DND-41 (cell line): Measurements from ENCODE around the gene ASPN.

Experiments used
- ATAC-seq: fragments of 200-7000 bp; cut with Tn5 transposase; 3 replicates; pipeline ENCODE4 v1.9.1; 2021; ENCODE audit warnings: low read depth; ENCODE audit not compliant: insufficient read depth
- DNase-seq: peaks from one replicate; pipeline ENCODE4 v3.0.0-alpha.2; 2020
- H2AFZ ChIP-seq: 2 replicates; pipeline ENCODE4 v1.6.0; 2012; ENCODE audit warnings: low read depth, low read length
- H3K27ac ChIP-seq: 2 replicates; pipeline ENCODE4 v1.5.1; 2012; ENCODE audit warnings: low read length, inconsistent platforms
- H3K27me3 ChIP-seq: fragments of 200-600 bp; sonication (generic); 2 replicates; pipeline ENCODE4 v1.6.0; 2012; ENCODE audit warnings: low read length, mild to moderate bottlenecking, inconsistent platforms; ENCODE audit not compliant: insufficient read depth, poor library complexity
- H3K36me3 ChIP-seq: 2 replicates; pipeline ENCODE4 v1.5.1; 2012; ENCODE audit warnings: low read length, inconsistent platforms; ENCODE audit not compliant: insufficient read depth
- H3K4me1 ChIP-seq: 2 replicates; pipeline ENCODE4 v1.5.1; 2012; ENCODE audit warnings: mild to moderate bottlenecking, low read length; ENCODE audit not compliant: insufficient read depth
- H3K4me2 ChIP-seq: 2 replicates; pipeline ENCODE4 v1.6.0; 2012; ENCODE audit warnings: mild to moderate bottlenecking, moderate library complexity, low read length, inconsistent platforms; ENCODE audit not compliant: insufficient read depth
- H3K4me3 ChIP-seq, 2 experiments: fragments of 200-600 bp in 1 of 2; shearing (Covaris generic) in 1 of 2; 2 replicates each; pipeline ENCODE4 v1.5.1; 2012 to 2016; ENCODE audit warnings: inconsistent platforms in 2 of 2, low read length in 2 of 2, mild to moderate bottlenecking in 2 of 2, low read depth in 1 of 2, moderate library complexity in 1 of 2
- H3K79me2 ChIP-seq: 2 replicates; pipeline ENCODE4 v1.6.0; 2012; ENCODE audit warnings: low read length, inconsistent platforms; ENCODE audit not compliant: insufficient read depth
- H3K9ac ChIP-seq: 2 replicates; pipeline ENCODE4 v1.6.0; 2012; ENCODE audit warnings: low read depth, mild to moderate bottlenecking, inconsistent platforms, low read length, moderate library complexity
- H3K9me3 ChIP-seq: 2 replicates; pipeline ENCODE4 v1.5.1; 2012; ENCODE audit warnings: low read length, moderate library complexity, mild to moderate bottlenecking, inconsistent platforms; ENCODE audit not compliant: insufficient read depth, severe bottlenecking
- H4K20me1 ChIP-seq: 2 replicates; pipeline ENCODE4 v1.6.0; 2012; ENCODE audit warnings: low read length; ENCODE audit not compliant: insufficient read depth
- EZH2 ChIP-seq: IDR thresholded peaks from 3 replicates; pipeline ENCODE4 v1.6.1; 2012; ENCODE audit warnings: borderline replicate concordance, low read depth, mild to moderate bottlenecking, moderate library complexity, low read length, inconsistent platforms; ENCODE audit not compliant: severe bottlenecking
- TF ChIP-seq, protein P1 (sequence below): IDR thresholded peaks from 2 replicates; pipeline ENCODE4 v1.5.1; 2012; ENCODE audit warnings: borderline replicate concordance, low read length, moderate library complexity, mild to moderate bottlenecking; ENCODE audit not compliant: poor library complexity, severe bottlenecking; ENCODE audit errors: extremely low read depth

Gene ASPN

DNA sequence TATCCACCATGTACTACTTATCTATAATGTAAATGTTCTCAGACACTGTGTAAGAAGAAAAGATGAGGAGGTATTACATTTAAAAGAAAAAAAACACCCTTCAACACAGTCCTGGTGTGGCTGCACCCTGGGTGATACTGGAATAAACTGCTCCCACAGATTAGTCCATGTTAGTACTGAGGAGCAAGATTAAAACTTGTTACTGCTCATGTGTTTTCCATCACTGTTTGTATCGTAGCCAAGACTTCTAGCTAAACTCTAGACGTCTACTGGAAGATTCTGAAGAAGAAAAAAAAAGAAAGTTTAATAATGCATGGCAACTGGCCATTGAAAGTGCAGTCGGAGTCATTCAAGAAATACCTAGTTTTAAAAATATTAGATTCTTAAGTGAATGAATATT is at the start of gene ASPN:
ASPN (minus strand) TSS at position 178 of the 400 bp plus-strand sequence.
- Histone ChIP-seq H4K20me1 (no peaks in the 10 kb centered on the region; the same call in 1 of the 2 replicates), H3K9ac (no peak within 1 kb of the TSS), H3K36me3 (no peaks in the 10 kb centered on the region; the same call in 1 of the 2 replicates), H3K4me3 (no peak within 1 kb of the TSS), H3K27ac (no peak within 1 kb of the TSS), H3K27me3 (no peaks in the 10 kb centered on the region), H2AFZ (no peak within 1 kb of the TSS), H3K4me2 (no peak within 1 kb of the TSS), H3K4me1 (no peaks in the 10 kb centered on the region), H3K9me3 (no peaks in the 10 kb centered on the region), H3K79me2 (no peaks in the 10 kb centered on the region)
- DNase-seq (no peak), ATAC-seq (no peak)
- no peak for TF ChIP-seq EZH2
- TF ChIP-seq, protein P1, sequence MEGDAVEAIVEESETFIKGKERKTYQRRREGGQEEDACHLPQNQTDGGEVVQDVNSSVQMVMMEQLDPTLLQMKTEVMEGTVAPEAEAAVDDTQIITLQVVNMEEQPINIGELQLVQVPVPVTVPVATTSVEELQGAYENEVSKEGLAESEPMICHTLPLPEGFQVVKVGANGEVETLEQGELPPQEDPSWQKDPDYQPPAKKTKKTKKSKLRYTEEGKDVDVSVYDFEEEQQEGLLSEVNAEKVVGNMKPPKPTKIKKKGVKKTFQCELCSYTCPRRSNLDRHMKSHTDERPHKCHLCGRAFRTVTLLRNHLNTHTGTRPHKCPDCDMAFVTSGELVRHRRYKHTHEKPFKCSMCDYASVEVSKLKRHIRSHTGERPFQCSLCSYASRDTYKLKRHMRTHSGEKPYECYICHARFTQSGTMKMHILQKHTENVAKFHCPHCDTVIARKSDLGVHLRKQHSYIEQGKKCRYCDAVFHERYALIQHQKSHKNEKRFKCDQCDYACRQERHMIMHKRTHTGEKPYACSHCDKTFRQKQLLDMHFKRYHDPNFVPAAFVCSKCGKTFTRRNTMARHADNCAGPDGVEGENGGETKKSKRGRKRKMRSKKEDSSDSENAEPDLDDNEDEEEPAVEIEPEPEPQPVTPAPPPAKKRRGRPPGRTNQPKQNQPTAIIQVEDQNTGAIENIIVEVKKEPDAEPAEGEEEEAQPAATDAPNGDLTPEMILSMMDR = no peak

DNA sequence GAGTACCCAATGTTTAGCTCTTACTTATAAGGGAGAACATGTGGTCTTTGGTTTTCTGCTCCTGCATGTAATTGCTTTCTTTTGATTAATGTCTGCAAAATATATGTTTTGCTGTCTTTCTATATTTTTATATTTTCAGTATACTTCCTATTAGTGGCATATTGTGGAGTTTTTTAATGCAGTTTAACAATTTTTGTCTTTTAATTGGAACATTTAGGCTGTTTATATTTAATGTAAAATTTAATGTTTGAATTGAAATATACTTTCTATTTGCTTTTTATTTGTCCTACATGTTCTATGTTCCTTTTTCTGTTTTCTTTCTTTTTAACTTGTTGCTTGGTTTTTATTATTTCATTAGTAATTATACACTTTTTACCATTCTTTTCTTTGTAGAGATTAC is 48.6 kb upstream of the ASPN start:
- ATAC-seq (no peak), DNase-seq (no peak)
- Histone ChIP-seq H3K9ac (no peak overlapping the region), H3K79me2 (no peaks in the 10 kb centered on the region), H3K4me3 (no peak overlapping the region), H3K27me3 (no peaks in the 10 kb centered on the region), H3K9me3 (no peaks in the 10 kb centered on the region), H3K4me1 (no peaks in the 10 kb centered on the region), H4K20me1 (no peaks in the 10 kb centered on the region), H3K4me2 (no peak overlapping the region), H3K36me3 (no peaks in the 10 kb centered on the region), H3K27ac (no peak overlapping the region), H2AFZ (no peak overlapping the region)
- TF ChIP-seq, protein P1 = no peak
- TF ChIP-seq EZH2 = no peak

DNA sequence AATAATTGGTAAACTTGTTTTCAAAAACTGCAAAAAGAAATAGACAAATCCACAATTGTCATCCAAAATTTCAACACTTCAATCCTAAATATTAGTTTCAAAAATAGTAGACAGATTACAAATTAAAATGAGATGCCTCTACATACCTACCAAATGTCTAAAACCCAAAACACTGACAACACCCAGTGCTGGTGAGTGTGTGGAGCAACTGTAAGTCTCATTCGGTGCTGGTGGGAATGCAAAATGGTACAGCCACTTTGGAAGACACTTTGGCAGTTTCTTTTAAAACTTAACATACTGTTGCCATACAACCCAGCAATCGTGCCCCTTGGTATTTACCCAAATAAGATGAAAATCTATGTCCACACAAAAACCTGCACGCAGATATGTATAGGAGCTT is 46.8 kb upstream of the ASPN start:
- DNase-seq = no peak
- TF ChIP-seq EZH2 = no peak
- TF ChIP-seq, protein P1 = no peak
- Histone ChIP-seq H3K4me2 (no peak overlapping the region), H3K9ac (no peak overlapping the region), H3K4me1 (no peaks in the 10 kb centered on the region), H3K4me3 (no peak overlapping the region), H3K9me3 (no peaks in the 10 kb centered on the region), H3K79me2 (no peaks in the 10 kb centered on the region), H2AFZ (no peak overlapping the region), H3K27ac (no peak overlapping the region), H3K27me3 (no peaks in the 10 kb centered on the region), H4K20me1 (no peaks in the 10 kb centered on the region), H3K36me3 (no peaks in the 10 kb centered on the region)
- ATAC-seq = no peak

DNA sequence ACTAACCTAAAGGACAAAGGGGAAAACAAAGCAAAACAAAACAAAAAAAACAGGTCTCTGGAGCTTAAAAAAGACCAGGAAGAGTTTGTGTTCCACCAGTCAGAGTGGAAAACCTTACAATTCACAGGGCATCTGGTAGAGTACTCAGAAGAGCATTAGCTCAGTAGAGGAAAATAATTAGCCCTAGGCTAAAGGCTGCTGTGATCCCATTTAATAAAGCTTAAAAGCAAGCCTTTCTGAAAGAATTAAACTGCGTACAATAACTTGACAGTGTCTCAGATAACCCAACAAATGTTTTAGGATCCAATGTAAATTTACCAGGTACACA is 46.2 kb upstream of the ASPN start:
- TF ChIP-seq, protein P1 = no peak
- no peak for TF ChIP-seq EZH2
- no peak for DNase-seq
- Histone ChIP-seq H3K4me1 (no peaks in the 10 kb centered on the region), H4K20me1 (no peaks in the 10 kb centered on the region), H3K27ac (no peak overlapping the region), H3K4me3 (no peak overlapping the region), H3K4me2 (no peak overlapping the region), H3K9ac (no peak overlapping the region), H3K36me3 (no peaks in the 10 kb centered on the region), H3K79me2 (no peaks in the 10 kb centered on the region), H3K9me3 (no peaks in the 10 kb centered on the region), H3K27me3 (no peaks in the 10 kb centered on the region), H2AFZ (no peak overlapping the region)
- ATAC-seq = no peak
